Sigmoid colon (tissue), 4 donors: ENCODE data around the gene WTIP.

Source experiments
- EP300 ChIP-seq, 4 donors: sonication (generic); formaldehyde crosslinking; IDR thresholded peaks; one replicate each; pipeline ENCODE4 v1.6.1; 2017; ENCODE audit warnings: antibody characterized with exemption in 4 of 4
- TF ChIP-seq, protein P1 (sequence below), 4 experiments: fragments of 450-650 bp in 3 of 4; fragments of 200-600 bp in 1 of 4; IDR thresholded peaks; one replicate each; pipeline ENCODE4 v1.5.1; 2016 to 2019; ENCODE audit warnings: antibody characterized with exemption in 4 of 4, mild to moderate bottlenecking in 3 of 4, moderate library complexity in 2 of 4

DNA sequence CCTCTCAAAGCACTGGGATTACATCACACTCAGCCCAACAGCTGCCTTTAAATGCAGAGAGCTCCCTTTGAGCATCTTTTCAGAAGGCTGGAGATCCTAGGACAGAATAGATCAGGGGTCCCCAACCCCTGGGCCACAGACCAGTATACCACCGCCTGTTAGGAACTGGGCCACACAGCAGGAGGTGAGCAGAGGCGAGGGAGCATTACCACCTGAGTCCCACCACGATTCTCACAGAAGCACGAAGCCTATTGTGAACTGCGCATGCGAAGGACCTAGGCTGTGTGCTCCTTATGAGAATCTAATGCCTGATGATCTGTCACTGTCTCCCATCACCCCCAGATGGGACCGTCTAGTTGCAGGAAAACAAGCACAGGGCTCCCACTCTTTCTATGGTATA lies 2.2 kb upstream of the WTIP start:
- TF ChIP-seq, protein P1, sequence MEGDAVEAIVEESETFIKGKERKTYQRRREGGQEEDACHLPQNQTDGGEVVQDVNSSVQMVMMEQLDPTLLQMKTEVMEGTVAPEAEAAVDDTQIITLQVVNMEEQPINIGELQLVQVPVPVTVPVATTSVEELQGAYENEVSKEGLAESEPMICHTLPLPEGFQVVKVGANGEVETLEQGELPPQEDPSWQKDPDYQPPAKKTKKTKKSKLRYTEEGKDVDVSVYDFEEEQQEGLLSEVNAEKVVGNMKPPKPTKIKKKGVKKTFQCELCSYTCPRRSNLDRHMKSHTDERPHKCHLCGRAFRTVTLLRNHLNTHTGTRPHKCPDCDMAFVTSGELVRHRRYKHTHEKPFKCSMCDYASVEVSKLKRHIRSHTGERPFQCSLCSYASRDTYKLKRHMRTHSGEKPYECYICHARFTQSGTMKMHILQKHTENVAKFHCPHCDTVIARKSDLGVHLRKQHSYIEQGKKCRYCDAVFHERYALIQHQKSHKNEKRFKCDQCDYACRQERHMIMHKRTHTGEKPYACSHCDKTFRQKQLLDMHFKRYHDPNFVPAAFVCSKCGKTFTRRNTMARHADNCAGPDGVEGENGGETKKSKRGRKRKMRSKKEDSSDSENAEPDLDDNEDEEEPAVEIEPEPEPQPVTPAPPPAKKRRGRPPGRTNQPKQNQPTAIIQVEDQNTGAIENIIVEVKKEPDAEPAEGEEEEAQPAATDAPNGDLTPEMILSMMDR (IDR thresholded peaks at IDR 0.05): no peak
- TF ChIP-seq EP300 (IDR thresholded peaks at IDR 0.05): no peak
